HG03025 (cell line): ENCODE data around the gene CNNM2.
"Not testable (repeated sequence)": the region's sequence is repeated elsewhere in the genome, so short reads cannot be mapped to it uniquely, and the experiment has no call there.

Experiments
- ATAC-seq: cut with Tn5 transposase; IDR thresholded peaks from one replicate; pipeline ENCODE4 v1.9.1; 2021; ENCODE audit warnings: mild to moderate bottlenecking, moderate library complexity; ENCODE audit not compliant: unreplicated experiment, low FRiP score

The CNNM2 gene

GRCh38 chr10:102923601-102924000, 5.5 kb downstream of the CNNM2 start:
- no peak for ATAC-seq

GRCh38 chr10:102926842-102927241, 8.7 kb downstream of the CNNM2 start:
- ATAC-seq: no peak

DNA sequence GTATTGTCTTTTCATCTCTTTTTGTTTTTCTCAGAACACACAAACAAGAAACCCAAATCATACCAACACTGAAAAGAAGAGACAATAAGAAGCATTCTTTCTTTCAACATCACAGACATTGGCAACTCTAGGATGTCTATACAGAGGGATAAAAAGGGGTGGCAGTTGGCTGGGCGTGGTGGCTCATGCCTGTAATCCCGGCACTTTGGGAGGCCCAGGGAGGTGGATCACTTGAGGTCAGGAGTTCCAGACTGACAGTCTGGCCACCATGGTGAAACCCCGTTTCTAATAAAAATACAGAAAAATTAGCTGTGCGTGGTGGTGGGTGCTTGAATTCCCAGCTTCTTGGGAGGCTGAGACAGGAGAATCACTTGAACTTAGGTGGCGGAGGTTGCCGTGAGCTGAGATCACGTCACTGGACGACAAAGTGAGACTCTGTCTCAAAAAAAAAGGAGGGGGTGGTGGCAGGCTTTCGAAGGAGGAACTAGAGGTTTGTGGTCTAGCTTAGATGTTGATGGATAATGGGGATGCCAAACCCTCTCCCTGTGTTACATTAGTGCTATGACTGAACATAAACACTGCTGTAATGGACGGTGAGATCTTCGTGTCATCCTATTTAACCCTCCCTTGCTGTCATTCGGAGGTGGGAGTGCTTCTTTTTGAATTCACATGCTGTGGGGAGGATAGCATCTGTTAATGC, 9.4 kb downstream of the CNNM2 start:
- ATAC-seq: no peak

GRCh38 chr10:102928442-102928841, 10.3 kb downstream of the CNNM2 start:
- not testable (repeated sequence) for ATAC-seq

DNA sequence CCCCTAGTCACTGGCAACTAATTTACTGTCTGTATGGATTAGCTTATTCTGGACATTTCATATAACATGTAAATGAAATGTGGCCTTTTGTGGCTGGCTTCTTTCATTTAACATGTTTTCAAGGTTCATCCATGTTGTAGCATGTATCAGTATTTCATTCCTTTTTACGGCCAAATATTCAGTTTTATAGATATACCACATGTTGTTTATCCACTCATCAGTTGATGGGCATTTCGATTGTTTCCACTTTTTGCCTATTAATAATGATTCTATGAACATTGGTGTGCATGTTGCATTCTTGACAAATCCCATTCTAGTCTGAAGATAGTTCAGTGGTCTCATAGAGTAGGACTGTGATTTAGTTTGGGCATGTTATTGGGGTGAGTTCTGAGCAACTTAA, 12.6 kb downstream of the CNNM2 start:
- ATAC-seq: no peak

DNA sequence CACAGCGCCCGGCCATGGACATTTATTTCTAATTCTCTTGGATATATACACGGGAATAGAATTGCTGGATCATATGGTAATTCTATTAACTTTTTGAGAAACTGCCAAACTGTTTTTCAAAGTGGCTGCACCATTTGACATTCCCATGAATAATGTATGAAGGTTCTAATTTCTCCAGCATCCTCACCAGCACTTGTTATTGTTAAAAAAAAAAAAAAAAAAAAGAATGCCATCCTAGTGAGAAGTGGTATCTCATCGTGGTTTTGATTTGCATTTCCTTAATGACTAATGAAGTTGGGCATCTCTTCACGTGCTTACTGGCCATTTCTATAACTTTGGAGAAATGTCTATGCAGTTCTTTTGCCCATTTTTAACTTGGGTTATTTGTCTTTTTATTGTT, 13.5 kb downstream of the CNNM2 start:
- ATAC-seq: no peak

- ATAC-seq: no peak
These were observed 17.4 kb downstream of the CNNM2 start for GRCh38 chr10:102935505-102935904.

DNA sequence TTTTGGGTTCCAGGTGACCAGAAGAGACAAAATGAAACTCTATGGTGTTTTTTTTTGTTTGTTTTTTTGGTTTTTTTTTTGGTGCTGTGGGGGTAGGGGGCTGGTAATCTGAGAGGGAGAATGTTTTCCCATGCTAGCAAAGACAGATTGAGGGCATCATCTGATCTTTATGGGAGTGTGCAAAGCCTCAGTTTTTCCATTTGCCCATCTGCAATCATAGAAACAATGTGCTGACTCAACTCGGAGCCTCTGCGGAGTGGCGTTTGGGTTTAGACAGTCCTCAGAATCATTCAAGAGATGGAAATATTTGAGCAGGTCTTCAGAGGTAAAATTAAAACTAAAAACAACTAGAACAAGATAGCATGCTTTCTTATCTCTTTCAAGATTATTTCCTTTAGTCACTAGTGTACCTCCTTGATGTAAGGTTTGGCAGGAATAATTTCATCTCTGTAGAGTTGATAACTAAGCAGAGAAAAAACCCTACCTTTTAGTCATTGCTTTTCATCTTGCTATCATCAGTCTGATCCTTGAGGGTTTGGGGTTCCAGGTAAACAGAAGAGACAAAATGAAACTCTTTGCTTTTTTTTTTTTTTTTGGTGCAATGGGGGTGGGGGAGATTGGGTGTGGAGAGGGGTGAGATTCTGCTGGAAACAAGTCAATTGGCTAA, 18.0 kb downstream of the CNNM2 start:
- no peak for ATAC-seq

GRCh38 chr10:102941401-102941800, 23.3 kb downstream of the CNNM2 start:
- ATAC-seq: no peak

DNA sequence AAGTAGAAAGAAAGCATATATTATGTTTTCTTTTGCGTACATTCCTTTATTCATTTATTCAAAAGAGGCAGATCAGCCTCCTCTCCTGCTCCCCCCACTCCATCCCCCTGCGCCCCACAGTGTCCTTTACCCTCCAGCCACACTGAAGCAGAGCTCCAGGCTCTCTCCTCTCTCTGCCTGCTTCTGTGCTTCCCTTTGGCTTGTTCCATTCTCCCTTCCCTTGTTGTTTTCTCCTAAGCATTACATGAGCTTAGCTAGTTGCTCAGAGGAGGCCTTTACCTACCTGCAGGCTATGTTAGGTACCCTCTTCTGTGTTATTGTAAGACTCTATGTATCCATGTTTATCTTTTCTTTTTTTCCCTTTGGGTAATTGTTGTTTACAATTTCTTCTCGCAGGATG, 27.4 kb downstream of the CNNM2 start:
- no peak for ATAC-seq

GRCh38 chr10:102945962-102946361, 27.9 kb downstream of the CNNM2 start:
- ATAC-seq: no peak

- no peak for ATAC-seq
These were observed 28.9 kb downstream of the CNNM2 start for GRCh38 chr10:102946992-102947391.

DNA sequence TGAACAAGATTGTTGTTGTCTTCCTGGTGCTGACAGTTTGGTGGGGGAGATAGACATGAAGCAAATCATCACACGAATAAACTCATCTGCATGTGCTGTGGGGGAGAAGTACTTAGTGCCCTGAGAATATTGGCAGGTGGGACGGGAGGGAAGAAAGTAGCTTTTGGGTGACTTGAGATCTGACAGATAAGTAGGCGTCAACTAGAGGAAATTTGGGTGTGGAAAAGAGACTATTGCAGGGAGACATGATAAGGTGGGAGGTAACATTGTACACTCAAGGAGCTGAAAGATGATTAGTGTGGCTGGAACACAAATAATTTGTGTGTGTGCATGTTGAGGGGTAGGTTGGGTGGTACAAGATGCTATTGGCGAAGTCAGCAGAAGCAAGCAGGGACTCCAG, 30.1 kb downstream of the CNNM2 start:
- ATAC-seq: no peak

GRCh38 chr10:102948786-102949185, 30.7 kb downstream of the CNNM2 start:
- ATAC-seq: no peak

- ATAC-seq: no peak
These were observed 31.8 kb downstream of the CNNM2 start for GRCh38 chr10:102949916-102950315.

- ATAC-seq: no peak
These were observed 33.2 kb downstream of the CNNM2 start for GRCh38 chr10:102951316-102951715.

- no peak for ATAC-seq
These were observed 41.3 kb downstream of the CNNM2 start for GRCh38 chr10:102959360-102959759.

DNA sequence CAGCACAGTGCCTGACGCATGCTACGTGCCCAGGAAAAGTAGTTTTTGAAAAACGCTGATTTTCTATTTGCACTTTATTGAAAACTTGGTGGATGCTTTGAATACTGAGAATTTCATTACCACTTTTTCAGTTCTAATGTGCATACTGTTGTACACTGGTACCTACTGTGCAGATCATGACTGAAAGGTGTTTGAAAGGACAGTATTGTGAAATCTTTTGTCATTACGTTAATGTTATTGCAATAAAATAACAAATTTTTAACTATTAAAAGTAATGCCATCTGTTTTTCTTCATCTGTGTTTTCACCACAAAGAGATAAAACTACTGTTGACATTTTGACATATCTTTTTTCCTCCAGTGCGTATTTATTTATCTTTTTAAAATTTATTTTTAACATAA, 42.1 kb downstream of the CNNM2 start:
- no peak for ATAC-seq

DNA sequence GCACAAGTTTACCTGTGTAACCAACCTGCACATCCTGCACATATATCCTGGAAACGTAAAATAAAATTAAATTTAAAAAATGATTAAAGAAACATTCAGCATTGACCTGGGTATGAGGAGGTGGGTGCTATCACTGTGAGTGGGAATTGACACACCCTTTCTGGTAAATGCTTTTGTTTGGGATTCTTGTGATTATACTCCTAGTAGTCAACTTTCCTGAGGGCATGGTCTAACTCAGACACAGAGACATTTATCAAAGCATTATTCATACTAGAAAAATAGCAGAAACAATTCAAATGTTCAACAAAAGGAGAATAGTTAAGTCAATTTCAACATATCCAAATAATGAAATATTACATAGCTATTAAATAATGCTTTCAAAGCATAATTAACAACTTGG, 44.2 kb downstream of the CNNM2 start:
- no peak for ATAC-seq

DNA sequence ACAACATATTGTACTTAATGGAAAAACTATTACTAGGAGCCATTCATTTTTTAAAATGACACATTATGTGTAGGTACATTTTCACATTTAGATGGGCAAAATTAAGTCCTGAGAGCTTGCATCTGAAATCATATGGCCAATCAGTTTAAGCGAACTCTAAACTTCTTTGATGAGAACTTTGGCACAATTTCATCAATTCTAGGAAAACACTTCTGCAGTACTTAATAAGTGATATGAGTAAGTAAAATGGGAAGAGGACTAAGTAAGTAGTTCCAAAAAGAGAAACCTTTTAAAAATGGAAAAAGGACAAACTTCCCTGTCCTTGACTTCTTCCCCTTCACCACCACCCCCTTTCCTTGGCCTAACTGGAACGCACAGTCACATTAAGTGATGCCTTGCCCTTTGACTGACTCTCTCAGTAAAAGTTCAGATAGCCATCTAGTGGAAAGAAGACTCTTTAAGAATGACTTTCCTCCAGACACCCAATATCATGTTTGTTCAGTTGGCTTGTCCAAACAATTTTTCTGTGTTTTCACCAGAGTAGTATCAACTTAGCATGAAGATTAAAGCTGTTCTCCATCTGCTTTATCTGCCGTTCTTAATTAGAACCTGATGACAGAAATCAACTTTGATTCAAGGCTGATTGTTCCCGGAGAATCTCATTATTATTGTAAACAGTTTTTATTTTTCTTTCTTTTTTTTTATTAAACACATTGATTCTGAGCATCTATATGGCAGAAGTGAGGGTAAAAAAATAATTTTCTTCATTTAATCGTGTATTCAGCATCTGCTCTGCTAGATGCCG, 45.1 kb downstream of the CNNM2 start:
- no peak for ATAC-seq

- ATAC-seq: no peak
These were observed 45.6 kb downstream of the CNNM2 start for GRCh38 chr10:102963756-102964025.

- ATAC-seq: not testable (repeated sequence)
These were observed 46.0 kb downstream of the CNNM2 start for GRCh38 chr10:102964064-102964463.
